ENCODE results near the gene BACH1.

The BACH1 gene

GRCh38 chr21:29315131-29315749, 16.5 kb downstream of the BACH1 start:
- Histone ChIP-seq H3K9me2 (replicated peaks; ENCODE audit: insufficient read depth, low read length) (no peaks in the 10 kb centered on the region), H4K20me1 (ENCODE audit: insufficient read depth, low read length) (peaks cover 39% of the 10 kb centered on the region), H3K79me2 (ENCODE audit: low read length) (peaks cover 100% of the 10 kb centered on the region), H3K9ac (ENCODE audit: low read length) (no peak overlapping the region), H3F3A (ENCODE audit: insufficient read depth, low read length) (no peaks in the 10 kb centered on the region), H3K27ac (ENCODE audit: low read length) (no peak overlapping the region), H3K27me3 (replicated peaks; ENCODE audit: insufficient read depth, low read length) (no peaks in the 10 kb centered on the region), H3K36me3 (replicated peaks; ENCODE audit: insufficient read depth, low read length) (no peaks in the 10 kb centered on the region), H3K4me1 (ENCODE audit: low read length) (no peaks in the 10 kb centered on the region), H3K4me3 (ENCODE audit: low read length) (no peak overlapping the region), H3K9me3 (replicated peaks; ENCODE audit: insufficient read depth, low read length) (no peaks in the 10 kb centered on the region), H2AFZ (ENCODE audit: low read length) (no peak overlapping the region), H3K4me2 (ENCODE audit: low read depth, low read length) (no peak overlapping the region)
- DNase-seq: no peak
- TF ChIP-seq, protein P1, sequence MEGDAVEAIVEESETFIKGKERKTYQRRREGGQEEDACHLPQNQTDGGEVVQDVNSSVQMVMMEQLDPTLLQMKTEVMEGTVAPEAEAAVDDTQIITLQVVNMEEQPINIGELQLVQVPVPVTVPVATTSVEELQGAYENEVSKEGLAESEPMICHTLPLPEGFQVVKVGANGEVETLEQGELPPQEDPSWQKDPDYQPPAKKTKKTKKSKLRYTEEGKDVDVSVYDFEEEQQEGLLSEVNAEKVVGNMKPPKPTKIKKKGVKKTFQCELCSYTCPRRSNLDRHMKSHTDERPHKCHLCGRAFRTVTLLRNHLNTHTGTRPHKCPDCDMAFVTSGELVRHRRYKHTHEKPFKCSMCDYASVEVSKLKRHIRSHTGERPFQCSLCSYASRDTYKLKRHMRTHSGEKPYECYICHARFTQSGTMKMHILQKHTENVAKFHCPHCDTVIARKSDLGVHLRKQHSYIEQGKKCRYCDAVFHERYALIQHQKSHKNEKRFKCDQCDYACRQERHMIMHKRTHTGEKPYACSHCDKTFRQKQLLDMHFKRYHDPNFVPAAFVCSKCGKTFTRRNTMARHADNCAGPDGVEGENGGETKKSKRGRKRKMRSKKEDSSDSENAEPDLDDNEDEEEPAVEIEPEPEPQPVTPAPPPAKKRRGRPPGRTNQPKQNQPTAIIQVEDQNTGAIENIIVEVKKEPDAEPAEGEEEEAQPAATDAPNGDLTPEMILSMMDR (IDR thresholded peaks at IDR 0.05; ENCODE audit: low read length): no peak
- TF ChIP-seq EZH2phosphoT487 (IDR thresholded peaks at IDR 0.05; ENCODE audit: low read length) (no peak), EZH2 (optimal IDR thresholded peaks at IDR 0.05; ENCODE audit: low read depth, low read length) (no peak)

DNA sequence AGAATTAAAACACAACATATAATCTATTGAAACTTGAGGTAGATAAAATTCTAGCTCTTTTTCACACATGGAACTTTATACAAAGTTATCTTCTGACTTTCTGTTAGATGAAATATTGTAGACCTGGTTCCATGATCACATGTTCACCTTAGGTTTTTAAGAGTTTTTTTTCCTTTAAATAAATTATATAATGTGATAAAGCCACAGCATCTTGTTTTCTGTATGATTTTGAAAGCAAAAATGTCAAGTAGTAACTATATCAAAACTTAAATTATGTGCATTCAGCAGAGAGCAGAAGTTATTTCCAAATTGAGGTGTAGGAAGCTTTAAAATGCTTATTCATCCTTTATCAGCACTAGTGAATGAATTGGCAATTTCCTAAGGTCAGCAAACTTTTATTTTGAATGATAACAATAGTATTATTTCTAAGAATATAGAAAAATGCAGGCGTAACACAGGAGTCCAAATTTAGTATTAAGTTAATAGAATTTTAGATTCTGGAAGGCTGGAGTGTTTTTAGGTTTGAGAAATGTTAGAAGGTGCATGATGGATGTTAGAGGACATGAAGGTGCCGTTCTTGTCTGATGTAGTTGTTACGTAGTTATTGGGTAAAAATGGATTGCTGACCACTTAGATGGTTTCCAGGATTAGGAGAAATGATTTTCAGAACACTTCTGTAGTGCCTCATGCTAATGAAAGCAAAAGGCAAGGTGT, 17.5 kb downstream of the BACH1 start:
- H2AFZ ChIP-seq (ENCODE audit: low read length): no peak overlapping the region
- no peak for TF ChIP-seq EZH2phosphoT487 (IDR thresholded peaks at IDR 0.05; ENCODE audit: low read length)
- no peaks in the 10 kb centered on the region for H3K9me3 ChIP-seq (replicated peaks; ENCODE audit: insufficient read depth, low read length)
- no peaks in the 10 kb centered on the region for H3K27me3 ChIP-seq (replicated peaks; ENCODE audit: insufficient read depth, low read length)
- H3K9ac ChIP-seq (ENCODE audit: low read length): no peak overlapping the region
- peaks cover 39% of the 10 kb centered on the region for H4K20me1 ChIP-seq (ENCODE audit: insufficient read depth, low read length)
- no peaks in the 10 kb centered on the region for H3F3A ChIP-seq (ENCODE audit: insufficient read depth, low read length)
- H3K27ac ChIP-seq (ENCODE audit: low read length): no peak overlapping the region
- DNase-seq: no peak
- H3K79me2 ChIP-seq (ENCODE audit: low read length): peaks cover 100% of the 10 kb centered on the region
- H3K4me3 ChIP-seq (ENCODE audit: low read length): no peak overlapping the region
- H3K36me3 ChIP-seq (replicated peaks; ENCODE audit: insufficient read depth, low read length): 0 out of 2 replicates have a peak, but pooled peaks cover 2% of the 10 kb centered on the region
- H3K4me2 ChIP-seq (ENCODE audit: low read depth, low read length): no peak overlapping the region
- no peaks in the 10 kb centered on the region for H3K9me2 ChIP-seq (replicated peaks; ENCODE audit: insufficient read depth, low read length)
- H3K4me1 ChIP-seq (ENCODE audit: low read length): no peaks in the 10 kb centered on the region

DNA sequence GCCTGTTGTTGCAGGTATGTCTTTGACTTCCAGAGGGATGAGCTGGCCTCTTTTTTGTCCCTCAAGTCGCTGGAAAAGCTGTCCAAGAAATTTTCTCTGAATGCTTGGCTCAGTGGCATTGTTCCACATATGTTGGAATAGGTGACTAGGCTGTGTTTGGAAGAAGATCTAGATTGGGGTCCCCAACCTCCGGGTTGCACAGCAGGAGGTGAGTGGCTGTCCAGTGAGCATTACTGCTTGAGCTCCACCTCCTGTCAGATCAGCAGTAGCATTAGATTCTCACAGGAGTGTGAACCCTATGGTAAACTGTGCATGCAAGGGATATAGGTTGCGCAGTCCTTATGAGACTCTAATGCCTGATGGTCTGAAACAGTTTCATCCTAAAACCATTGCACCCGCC, 18.1 kb downstream of the BACH1 start:
- Histone ChIP-seq H3K4me2 (ENCODE audit: low read depth, low read length) (no peak overlapping the region), H3K9ac (ENCODE audit: low read length) (no peak overlapping the region), H3F3A (ENCODE audit: insufficient read depth, low read length) (no peaks in the 10 kb centered on the region), H3K36me3 (replicated peaks; ENCODE audit: insufficient read depth, low read length) (0 out of 2 replicates have a peak, but pooled peaks cover 3% of the 10 kb centered on the region), H3K27ac (ENCODE audit: low read length) (no peak overlapping the region), H3K79me2 (ENCODE audit: low read length) (peaks cover 100% of the 10 kb centered on the region), H3K9me2 (replicated peaks; ENCODE audit: insufficient read depth, low read length) (no peaks in the 10 kb centered on the region), H2AFZ (ENCODE audit: low read length) (no peak overlapping the region), H4K20me1 (ENCODE audit: insufficient read depth, low read length) (peaks cover 39% of the 10 kb centered on the region), H3K4me3 (ENCODE audit: low read length) (no peak overlapping the region), H3K9me3 (replicated peaks; ENCODE audit: insufficient read depth, low read length) (no peaks in the 10 kb centered on the region), H3K27me3 (replicated peaks; ENCODE audit: insufficient read depth, low read length) (no peaks in the 10 kb centered on the region), H3K4me1 (ENCODE audit: low read length) (no peaks in the 10 kb centered on the region)
- no peak for TF ChIP-seq EZH2 (optimal IDR thresholded peaks at IDR 0.05; ENCODE audit: low read depth, low read length)
- TF ChIP-seq, protein P1 (IDR thresholded peaks at IDR 0.05; ENCODE audit: low read length): no peak
- TF ChIP-seq EZH2phosphoT487 (IDR thresholded peaks at IDR 0.05; ENCODE audit: low read length): no peak
- no peak for DNase-seq

DNA sequence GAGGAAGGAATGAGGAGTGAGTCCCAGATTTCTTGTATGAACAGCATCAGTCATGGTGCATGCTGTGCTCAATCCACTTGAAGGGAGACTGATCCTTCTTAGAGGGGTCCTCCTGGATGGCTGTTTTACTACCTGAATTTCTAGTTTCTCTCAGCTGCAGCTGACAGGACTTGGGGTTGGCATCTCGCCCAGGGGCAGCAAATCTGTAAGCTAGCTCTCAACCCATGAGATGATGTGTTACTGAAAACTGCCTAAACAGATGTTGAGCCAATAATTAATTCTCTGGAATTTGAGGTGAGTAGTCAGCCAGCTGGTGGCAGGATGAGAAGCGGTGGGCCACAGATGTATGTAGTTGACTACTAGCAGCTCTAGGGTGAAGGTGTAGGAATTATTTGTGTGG, 19.6 kb downstream of the BACH1 start:
- no peak overlapping the region for H3K9ac ChIP-seq (ENCODE audit: low read length)
- no peaks in the 10 kb centered on the region for H3F3A ChIP-seq (ENCODE audit: insufficient read depth, low read length)
- H3K4me3 ChIP-seq (ENCODE audit: low read length): no peak overlapping the region
- DNase-seq: no peak
- no peaks in the 10 kb centered on the region for H3K27me3 ChIP-seq (replicated peaks; ENCODE audit: insufficient read depth, low read length)
- 0 out of 2 replicates have a peak, but pooled peaks cover 3% of the 10 kb centered on the region for H3K36me3 ChIP-seq (replicated peaks; ENCODE audit: insufficient read depth, low read length)
- no peak overlapping the region for H2AFZ ChIP-seq (ENCODE audit: low read length)
- no peak overlapping the region for H3K27ac ChIP-seq (ENCODE audit: low read length)
- no peaks in the 10 kb centered on the region for H3K4me1 ChIP-seq (ENCODE audit: low read length)
- peaks cover 100% of the 10 kb centered on the region for H3K79me2 ChIP-seq (ENCODE audit: low read length)
- H4K20me1 ChIP-seq (ENCODE audit: insufficient read depth, low read length): peaks cover 39% of the 10 kb centered on the region
- H3K4me2 ChIP-seq (ENCODE audit: low read depth, low read length): no peak overlapping the region
- no peaks in the 10 kb centered on the region for H3K9me3 ChIP-seq (replicated peaks; ENCODE audit: insufficient read depth, low read length)
- TF ChIP-seq EZH2phosphoT487 (IDR thresholded peaks at IDR 0.05; ENCODE audit: low read length): no peak
- TF ChIP-seq, protein P1 (IDR thresholded peaks at IDR 0.05; ENCODE audit: low read length): no peak
- TF ChIP-seq EZH2 (optimal IDR thresholded peaks at IDR 0.05; ENCODE audit: low read depth, low read length): no peak
- H3K9me2 ChIP-seq (replicated peaks; ENCODE audit: insufficient read depth, low read length): no peaks in the 10 kb centered on the region
